Non-pigmented ciliary epithelial cell (primary cell): ENCODE measurements around the gene SRCIN1.
"Not testable (repeated sequence)": the region's sequence is repeated elsewhere in the genome, so short reads cannot be mapped to it uniquely, and the experiment has no call there.

ENCODE experiments used
- DNase-seq: peaks from one replicate; pipeline ENCODE4 v3.0.0-alpha.2; 2010; ENCODE audit warnings: low read depth

SRCIN1 gene

DNA sequence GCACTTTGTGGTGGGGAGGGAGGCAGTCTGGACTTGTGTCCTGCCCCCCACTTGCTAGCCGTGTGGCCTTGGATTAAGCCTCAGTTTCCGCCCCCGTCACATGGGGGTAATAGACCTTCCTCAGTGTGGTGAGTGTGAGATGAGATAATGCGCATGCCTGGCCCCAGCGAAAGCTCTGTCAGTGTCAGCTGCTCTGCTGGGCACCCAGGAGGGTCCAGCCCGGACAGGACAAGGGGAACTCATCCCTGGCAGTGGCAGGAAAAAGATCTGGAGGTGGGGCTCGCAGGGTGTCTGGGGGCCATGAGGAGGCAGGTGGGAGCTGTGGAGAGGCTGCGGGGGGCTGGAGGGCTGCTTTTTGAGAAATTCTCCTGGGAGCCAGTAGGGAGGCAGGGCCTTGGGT, 63.5 kb downstream of the SRCIN1 start:
- DNase-seq: no peak

DNA sequence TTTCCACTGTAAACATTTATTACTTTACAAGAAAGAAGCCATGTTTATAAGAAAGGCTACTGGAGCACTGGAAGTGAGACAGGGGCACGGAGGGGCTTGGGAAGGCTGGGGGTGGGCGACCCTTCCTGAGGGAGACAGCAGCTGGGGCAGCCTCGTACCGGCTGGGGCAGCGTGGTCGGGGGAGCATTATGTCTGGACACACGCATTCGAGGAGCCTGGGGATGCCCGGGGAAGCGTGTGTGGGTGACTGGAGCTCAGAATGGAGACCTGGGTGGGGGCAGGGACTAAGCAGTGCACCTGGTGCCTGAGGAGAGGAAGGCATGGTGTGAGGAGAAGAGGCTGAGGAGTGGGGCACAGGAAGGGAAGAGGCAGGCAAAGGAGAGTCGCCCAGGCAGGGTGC, 64.5 kb downstream of the SRCIN1 start:
- DNase-seq: no peak

DNA sequence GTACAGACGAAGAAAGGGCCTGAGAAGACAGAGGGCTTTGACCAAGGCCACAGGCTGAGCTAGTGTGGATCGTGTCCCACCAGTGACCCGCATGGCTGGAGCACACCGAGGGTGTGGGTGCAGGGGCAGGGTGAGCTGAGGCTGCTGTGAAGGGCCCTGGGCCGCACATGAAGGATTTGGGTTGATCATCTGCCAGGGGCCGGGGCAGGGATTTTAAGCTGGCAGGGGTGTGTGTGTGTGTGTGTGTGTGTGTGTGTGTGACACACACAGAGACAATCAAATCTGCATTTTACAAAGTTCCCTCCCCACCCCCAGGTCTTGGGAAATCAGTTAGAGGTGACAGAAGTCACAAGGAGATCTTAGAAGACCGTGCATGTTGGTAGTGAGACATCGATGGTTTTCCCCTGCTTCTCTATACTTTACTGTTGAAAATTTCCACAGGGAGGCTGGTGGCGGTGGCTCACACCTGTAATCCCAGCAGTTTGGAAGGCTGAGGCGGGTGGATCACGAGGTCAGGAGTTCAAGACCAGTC, 65.2 kb downstream of the SRCIN1 start:
- DNase-seq: no peak

DNA sequence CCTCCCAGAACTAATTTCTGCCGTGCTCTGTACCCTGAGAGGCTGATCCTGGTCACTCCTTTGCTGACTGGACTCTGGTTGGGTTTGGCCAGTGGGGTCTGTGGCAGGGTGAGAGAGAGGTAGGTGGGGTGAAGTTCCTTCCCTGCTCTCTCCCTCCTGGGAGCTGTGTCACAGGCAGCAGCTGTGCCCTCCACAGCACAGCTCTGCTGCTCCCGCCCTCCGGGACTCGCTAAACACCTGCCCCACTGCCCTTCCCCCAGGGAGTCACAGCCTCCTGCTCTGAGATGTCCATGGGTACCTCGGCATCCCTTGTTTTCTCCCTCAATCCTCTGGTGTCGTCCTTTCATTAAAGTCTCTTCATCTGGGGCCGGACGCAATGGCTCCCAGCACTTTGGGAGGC, 66.4 kb downstream of the SRCIN1 start:
- no peak for DNase-seq

DNA sequence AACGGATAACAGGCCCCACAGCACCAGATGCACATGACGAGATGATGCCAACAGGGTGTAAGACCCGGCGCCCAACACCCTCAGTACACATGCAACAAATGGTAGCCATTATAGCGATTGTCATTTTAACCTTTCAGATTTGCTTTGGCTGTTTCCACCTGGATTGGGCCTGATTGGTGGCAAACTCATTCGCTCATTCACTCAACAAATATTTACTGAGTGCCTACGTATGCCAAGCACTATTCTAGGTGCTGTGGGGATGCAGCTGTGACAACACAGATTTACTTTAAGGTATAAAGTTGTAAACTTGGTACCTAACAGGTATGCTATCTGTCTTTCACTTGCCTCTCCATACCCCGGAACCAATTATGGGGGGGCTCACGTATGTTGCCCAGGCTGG, 66.8 kb downstream of the SRCIN1 start:
- DNase-seq: no peak

DNA sequence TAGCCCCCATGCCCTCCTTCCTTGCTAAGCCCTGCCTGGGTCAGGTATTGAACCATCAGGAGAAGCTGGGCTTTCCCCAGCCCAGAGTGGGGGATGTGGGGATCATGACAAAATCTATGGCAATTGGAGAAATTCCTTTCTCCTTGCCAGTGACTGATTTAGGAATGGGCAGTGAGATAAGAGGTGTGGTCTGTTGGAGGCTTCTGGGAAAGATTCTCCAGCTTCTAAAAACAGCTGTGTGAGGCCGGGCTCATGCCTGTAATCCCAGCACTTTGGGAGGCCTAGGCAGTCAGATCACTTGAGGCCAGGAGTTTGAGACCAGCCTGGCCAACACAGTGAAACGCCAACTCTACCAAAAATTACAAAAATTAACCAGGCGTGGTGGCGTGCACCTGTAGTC, 69.1 kb downstream of the SRCIN1 start:
- DNase-seq: no peak

DNA sequence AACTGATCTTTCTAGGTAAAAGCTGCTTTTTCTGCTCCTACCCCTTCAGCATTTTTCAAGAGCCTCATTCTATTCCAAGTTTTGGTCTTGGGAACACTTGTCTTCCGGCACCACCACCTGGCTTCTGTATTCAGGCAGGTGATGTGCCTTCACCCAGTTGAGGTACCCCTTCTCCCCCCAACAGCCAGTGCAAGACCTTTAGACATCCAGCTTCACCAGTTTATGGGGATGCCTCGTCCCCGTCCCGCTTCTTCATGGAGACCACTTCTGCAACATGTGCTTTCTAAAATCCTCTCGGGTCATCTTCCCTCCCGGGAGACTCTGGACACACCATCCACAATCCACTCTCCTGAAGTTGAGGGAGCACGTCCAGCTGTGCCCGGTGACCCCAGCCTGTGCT, 69.9 kb downstream of the SRCIN1 start:
- no peak for DNase-seq

DNA sequence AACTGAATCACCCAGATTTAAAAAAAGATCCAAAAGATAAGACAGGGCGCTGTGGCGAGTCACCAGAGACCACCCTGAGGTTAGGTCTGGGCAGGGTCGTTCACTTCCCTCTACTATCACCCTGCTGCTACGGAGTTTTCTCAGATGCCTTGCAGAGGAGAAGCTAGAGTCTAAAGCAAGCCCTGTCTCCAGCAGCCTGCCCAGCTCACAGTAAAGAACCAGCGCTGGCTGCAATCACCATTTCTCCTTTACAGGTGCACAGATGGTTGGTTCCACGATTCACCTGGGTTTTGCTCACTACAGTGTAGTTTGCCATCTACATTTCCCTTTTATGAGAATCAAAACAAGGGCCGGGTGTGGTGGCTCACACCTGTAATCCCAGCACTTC, 71.3 kb downstream of the SRCIN1 start:
- DNase-seq: no peak

DNA sequence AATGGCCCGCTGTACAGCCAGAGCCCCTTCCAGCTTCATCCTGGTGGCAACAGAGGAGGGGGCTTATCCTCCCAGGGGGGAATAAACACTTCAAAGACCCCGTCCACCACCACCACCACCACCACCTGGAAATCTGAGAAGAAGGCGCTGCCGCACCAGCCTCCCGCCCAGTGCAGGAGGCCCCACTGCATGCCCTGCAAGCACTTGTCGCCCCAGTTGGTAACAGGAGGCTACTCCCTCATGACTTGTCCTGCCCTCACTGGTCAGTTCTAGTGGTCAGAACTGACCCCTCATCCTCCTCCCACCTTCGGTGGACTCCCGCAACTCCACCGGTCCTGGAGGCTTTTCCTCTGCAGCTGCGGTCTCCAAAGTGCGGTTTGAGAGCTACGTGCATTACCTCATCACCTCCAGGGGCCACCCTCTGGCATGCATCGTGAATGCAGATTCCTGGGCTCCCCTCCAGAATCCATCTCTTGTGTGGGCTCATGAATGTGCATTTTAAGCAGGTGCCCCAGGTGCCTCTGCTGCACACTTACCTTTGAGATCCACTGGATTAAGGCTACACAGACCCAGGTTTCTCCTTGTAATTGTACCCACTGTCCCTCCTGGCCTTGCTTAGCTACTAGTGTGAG, 71.8 kb downstream of the SRCIN1 start:
- DNase-seq: no peak

DNA sequence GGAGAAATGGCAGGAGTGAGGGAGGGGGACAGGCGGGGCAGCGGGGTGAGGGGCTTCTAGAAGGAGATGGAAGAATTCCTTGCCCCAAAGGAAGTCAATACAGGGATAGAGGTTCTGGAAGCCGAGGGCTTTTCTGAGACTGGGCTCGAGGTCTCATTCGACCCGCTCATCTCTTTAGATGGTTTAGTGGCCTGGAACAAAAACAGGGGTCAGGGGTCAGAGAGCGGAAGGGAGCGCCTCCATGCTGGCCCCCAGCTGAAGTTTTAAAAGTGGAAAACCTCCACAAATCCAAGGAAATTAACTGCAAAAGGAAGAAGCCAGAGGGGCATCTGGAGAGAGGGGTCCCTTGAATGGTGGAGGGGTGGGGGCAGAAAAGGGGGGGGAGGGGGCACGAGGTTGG, 72.5 kb downstream of the SRCIN1 start:
- DNase-seq: no peak

DNA sequence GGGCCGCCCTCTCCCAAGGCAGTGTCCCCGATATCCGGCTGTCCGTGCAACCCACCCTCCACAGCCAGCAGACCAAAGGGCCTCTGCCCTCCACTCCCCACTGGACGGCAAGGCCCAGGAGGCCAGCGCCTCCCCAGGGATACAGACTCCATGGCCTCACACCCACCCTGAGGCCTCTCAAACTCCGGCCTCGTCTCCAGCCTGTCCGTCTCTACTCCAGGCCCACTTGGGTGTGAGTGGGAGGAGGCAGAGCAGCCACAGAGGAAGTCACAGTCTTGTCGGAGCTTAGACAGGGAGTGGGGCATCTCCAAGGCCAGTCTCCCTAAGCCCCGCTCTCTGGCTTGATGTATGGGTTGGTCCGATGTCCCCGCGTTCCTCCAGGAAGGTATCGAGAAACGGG, 73.3 kb downstream of the SRCIN1 start:
- no peak for DNase-seq

DNA sequence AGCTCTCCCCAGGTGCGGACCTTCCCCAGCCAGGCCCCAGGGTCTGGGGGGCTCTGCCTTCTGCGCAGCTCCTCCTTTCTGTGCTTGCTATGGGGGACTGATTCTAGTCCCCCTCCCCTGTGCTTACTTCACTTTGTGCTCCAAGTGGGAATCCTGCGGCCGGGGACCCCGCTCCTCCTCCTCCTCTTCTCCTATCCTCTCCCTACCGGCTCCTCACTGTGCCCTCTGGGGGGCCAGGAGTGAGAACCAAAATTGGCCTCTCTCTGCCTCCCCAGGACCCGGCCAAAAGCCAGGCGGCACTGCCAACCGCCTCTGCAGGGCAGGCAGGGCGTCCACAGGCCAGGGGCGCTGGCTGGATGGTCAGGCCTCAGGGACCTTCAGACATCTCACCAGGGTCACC, 74.0 kb downstream of the SRCIN1 start:
- DNase-seq: not testable (repeated sequence)

DNA sequence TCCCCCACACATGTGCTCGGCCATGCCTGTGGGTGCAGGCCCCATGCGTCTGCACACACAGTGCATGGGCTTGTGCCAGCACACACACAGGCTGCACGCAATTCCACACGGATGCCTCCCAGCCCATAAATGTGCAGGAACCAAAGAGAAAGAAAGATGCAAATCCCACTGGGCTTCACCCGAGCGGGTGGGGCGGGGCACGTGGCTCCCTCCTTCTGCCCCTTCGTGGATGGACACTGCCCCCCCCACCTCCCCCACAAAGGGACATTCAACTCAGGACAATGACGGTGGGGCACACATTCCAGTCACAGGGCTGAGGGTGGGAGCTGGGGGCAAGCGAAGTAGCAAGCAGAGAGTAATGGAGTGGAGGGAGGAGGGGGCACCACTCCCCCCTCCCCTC, 74.9 kb downstream of the SRCIN1 start:
- not testable (repeated sequence) for DNase-seq

DNA sequence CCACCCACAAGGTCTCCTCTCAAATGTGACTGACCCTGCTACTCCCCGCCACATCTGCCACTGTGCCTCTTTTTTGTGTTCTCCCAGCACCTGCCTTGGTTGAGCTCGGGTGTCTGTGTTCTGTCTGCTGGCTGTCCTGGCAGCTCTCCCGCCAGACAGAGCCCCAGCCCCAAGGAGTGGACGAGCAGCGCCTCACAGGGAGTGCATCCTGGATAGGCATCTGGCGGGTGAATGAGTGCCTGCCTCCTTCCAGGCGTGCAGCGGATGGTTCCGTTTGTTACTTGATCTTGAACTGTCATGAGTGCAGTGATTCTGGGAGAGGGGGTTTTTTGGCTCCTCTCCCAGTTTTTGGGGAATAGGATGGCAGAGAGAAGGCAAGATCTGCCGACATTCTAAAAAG, 77.6 kb downstream of the SRCIN1 start:
- not testable (repeated sequence) for DNase-seq

DNA sequence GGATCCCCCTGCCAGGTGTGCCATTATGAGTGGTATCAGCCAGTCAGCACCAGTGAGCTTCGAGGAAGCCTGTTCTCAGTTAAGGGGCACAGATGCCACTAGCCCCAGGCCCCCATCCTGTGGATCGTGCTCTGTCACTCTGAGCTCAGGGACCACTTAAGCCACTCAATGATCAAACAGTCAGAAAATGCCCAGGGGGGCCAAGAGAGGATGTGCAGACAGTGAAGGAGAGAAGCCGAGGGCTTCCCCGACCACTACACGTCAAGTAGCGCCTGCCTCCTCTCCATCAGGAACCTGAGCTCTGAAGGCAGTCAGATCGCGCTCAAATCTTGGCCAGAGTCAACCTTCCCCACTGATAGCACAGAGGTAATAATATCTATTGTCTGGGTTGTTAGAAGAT, 79.2 kb downstream of the SRCIN1 start:
- not testable (repeated sequence) for DNase-seq

DNA sequence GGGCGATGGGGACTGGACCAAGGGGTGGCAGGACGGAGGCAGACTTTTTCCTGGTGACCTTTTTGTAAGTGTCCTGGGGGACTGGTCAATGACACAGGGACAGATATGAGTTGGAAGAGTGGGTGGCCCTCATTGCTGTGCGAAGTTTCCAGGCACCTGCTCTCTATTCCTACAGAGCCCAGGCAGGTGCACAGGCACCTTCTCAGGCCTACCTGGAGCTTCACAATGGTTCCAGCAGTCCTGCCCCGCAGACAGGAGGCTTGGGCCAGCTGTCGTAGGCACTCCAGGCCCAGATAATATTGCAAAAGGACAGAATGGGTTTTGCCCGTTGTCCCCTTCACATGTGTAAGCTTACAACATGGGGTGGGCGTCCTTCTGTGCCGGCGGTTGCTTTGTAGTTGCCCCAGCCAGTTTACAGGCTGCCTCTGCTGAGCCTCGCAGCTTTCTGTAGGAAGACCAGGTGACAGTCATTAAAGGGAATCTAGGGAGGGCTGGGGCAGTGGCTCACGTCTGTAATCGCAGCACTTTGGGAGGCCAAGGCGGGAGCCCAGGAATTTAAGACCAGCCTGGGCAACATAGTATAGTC, 93.2 kb downstream of the SRCIN1 start:
- DNase-seq: no peak

DNA sequence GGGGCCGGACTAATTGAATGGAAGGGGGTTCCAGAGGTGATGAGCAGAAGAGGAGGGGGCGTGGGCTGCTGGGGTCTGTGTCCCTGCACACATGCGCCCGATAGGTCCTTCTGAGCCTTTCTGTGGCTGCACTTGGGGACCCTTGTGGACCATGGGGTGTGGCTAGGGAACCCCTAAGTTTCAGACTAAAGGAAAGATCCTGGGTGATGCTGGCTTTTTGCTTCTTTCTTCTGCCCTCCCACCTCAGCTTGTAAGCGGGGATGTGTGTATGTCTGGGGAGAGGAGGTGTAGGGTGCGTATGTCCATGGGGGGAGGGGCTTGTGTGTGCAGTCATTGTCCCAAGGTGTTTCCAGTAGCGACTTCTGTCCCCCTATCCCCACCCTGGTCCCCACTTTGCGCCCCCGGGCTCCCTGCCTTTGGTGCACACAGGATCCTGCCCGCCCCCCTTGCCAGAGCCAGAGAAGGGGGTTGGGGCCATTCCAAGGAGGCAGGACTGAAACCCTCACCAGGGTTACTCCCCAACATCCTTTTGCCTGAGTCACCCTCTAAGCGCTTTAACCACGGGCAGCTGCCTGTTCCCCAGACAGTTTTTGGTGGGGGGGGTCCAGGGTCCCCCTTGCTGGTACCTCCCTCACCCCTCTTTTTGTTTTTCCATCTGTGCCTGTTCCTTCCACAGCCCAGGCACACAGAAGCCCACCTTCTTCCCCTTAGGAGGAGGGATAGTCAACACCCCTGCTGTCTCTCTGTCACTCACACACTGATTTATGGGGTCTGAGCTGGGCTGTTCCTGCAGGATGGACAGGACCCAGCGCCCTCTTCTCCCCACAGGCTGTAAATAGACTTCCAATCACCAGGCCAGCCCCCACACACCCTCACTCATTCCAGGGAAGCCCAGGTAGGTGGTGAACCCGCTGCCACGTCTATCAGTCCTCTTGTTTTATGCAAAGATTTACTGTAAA, 94.3 kb downstream of the SRCIN1 start:
- no peak for DNase-seq

DNA sequence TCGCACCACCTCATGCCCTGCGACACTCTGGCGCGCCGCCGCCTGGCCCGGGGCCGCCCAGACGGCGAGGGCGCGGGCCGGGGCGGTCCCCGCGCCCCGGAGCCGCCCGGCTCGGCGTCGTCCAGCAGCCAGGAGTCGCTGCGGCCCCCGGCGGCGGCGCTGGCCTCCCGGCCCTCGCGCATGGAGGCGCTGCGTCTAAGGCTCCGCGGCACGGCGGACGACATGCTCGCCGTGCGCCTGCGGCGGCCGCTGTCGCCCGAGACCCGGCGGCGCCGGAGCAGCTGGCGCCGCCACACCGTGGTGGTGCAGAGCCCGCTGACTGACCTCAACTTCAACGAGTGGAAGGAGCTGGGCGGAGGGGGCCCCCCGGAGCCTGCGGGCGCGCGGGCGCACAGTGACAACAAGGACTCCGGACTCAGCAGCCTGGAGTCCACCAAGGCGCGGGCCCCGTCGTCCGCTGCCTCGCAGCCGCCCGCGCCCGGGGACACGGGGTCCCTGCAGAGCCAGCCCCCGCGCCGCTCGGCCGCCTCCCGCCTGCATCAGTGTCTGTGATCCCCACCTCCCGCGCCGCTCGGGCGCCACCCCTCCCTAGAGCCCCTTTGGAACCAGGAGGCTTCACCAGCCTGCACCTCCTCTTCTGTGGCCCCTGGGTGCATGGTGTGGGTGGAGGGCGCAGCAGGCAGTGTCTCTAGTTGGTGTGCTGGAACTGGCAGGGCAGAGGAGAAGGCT, 95.2 kb downstream of the SRCIN1 start:
- DNase-seq: no peak

DNA sequence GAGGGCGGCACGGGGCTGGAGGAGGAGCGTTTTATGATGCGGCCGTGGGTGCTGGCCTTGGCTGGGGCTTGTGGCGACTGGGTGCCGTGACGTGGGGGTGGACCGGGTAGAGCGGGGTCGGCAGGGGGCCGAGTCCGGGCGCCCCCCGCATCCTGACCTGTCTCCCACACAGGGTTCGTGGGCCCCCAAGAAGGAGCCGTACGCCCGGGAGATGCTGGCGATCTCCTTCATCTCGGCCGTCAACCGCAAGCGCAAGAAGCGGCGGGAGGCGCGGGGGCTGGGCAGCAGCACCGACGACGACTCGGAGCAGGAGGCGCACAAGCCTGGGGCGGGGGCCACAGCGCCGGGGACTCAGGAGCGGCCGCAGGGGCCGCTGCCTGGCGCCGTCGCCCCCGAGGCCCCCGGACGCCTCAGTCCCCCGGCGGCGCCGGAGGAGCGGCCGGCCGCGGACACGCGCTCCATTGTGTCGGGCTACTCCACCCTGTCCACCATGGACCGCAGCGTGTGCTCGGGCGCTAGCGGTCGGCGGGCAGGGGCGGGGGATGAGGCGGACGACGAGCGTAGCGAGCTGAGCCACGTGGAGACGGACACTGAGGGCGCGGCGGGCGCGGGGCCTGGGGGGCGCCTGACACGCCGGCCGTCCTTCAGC, 95.9 kb downstream of the SRCIN1 start:
- no peak for DNase-seq

DNA sequence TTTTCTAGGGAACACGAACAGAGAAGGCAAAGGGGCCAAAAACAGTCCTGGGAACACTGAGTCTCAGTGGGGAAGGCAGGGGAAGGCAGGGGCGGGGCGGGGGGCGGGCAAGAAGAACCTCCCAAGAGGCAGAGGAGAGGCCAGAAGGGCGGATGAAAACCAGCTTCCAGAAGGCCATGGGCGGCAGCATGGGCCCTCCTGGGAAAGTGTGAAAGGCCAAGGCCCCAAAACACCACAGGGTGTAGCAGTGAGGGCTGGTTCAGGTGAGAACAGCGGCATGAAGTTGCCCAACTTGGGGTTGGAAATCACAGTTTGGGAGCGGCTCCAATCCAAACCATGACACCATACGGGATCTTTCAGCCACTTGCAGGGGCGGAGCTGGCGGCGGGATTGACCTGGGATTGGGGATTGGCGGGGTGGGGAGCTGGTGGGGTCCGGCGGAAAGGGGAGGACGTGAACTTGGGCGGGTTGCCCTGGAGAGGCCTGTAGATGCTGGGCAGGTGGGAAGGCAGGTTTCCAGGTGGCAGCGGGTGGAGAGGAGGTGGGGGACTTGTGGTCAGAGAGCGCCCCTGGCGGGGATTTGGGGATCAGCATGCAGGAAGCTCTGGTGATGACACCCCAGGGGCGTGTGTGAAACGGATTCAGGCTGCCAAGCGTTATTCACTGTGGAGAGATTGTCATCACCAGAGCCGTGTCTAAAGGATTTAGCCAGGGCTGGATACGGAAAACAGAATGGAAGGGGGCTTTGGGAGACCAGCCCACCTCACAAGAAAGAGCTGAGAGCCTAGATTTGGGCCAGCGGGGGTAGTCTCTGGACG, 96.6 kb downstream of the SRCIN1 start:
- DNase-seq: peak; percentile 74

DNA sequence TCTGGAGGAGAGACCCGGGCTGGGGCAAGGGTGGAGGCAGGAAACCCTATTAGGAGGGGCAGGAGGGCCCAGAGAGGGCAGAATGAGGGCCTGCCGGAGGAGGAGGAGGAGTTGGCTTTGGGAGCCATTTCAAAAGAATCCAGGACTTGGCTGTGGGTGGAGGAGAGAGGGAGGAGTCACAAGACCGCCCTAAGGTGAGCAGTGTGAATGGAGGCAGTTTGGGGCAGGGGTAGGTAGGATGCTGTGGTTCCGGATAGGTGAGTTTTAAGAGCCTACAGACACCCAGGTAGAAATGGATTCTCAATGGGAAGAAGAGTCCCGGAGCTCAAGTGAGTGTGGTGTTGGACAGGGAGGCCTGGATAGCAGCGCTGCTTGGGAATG, 97.2 kb downstream of the SRCIN1 start:
- no peak for DNase-seq
